K562 (cell line): ENCODE results near the gene UVRAG. TPM values are rescaled to one million over a fixed set of nuclear protein-coding genes. Genes with fewer than 3 reads are reported as not detected.
A peak's percentile ranks its signal among the peaks of the same experiment; 100 is the strongest.

Experiments used
- ATAC-seq: fragments of 200-7000 bp; cut with Tn5 transposase; 3 replicates; pipeline ENCODE4 v1.9.1; 2020; ENCODE audit warnings: moderate library complexity
- BruUV-seq: library from RNA; stranded (reverse); fragments of 400-500 nt; replicated peaks from 2 replicates; lab custom pipeline; 2021; lab: Mats Ljungman, UMichigan
- CTCF ChIA-PET: fragments of 300-600 bp; formaldehyde crosslinking; extraction: SDS; loops from one replicate; lab custom pipeline; 2021; ENCODE audit warnings: low intra/inter-chr PET ratio; lab: Yijun Ruan, JAX
- POLR2A ChIA-PET: fragments of 300-600, 350-650 bp; sonication (Branson Sonifier 250); formaldehyde crosslinking; extraction: SDS; loops from one replicate; lab custom pipeline; 2021; ENCODE audit warnings: antibody characterized with exemption, inconsistent platforms; lab: Yijun Ruan, JAX
- DNase-seq, 4 experiments: peaks; one replicate each; pipeline versions ENCODE4 v3.0.0 to v3.0.0-alpha.2; 2011 to 2018; ENCODE audit warnings: low spot score in 3 of 4, mixed read lengths in 3 of 4; ENCODE audit errors: extremely low read depth in 1 of 4
- FAIRE-seq: peaks from 2 replicates; lab custom pipeline; 2011; peaks lifted over from hg19 to GRCh38; lab: Jason Lieb, UNC
- H2AFZ ChIP-seq: 2 replicates; pipeline ENCODE4 v1.6.0; 2011; ENCODE audit warnings: low read depth, low read length, control low read depth, inconsistent platforms
- H3K27ac ChIP-seq: fragments of 200-600 bp; 3 replicates; pipeline ENCODE4 v1.8.0; 2011; ENCODE audit warnings: low read depth, mild to moderate bottlenecking, control low read depth, inconsistent platforms, low read length, moderate library complexity, mixed read lengths; ENCODE audit errors: extremely low read depth
- H3K27me3 ChIP-seq, 2 experiments: fragments of 300-600 bp in 1 of 2; 2 replicates in 1 of 2; 3 replicates in 1 of 2; pipeline versions ENCODE4 v1.6.0 to v1.8.0; 2011; ENCODE audit warnings: inconsistent platforms in 2 of 2, low read length in 2 of 2, mild to moderate bottlenecking in 1 of 2, mixed read lengths in 1 of 2, moderate library complexity in 1 of 2; ENCODE audit not compliant: control insufficient read depth in 2 of 2, insufficient read depth in 2 of 2
- H3K36me3 ChIP-seq: fragments of 300-600 bp; 3 replicates; pipeline ENCODE4 v1.8.0; 2011; ENCODE audit warnings: mild to moderate bottlenecking, low read length, inconsistent platforms; ENCODE audit not compliant: control insufficient read depth, insufficient read depth
- H3K4me1 ChIP-seq, 2 experiments: fragments of 200-600 bp in 1 of 2; replicated peaks in 1 of 2; 2 replicates in 1 of 2; 3 replicates in 1 of 2; pipeline versions ENCODE4 v1.5.1 to v1.8.0; 2011; ENCODE audit warnings: inconsistent platforms in 2 of 2, low read length in 2 of 2, mild to moderate bottlenecking in 1 of 2, mixed read lengths in 1 of 2, moderate library complexity in 1 of 2; ENCODE audit not compliant: control insufficient read depth in 2 of 2, insufficient read depth in 2 of 2
- H3K4me2 ChIP-seq: 2 replicates; pipeline ENCODE4 v1.6.1; 2011; ENCODE audit warnings: low read length, control low read depth, inconsistent platforms, mixed read lengths; ENCODE audit not compliant: insufficient read depth
- H3K4me3 ChIP-seq: fragments of 200-600 bp; sonication (generic), shearing (Covaris generic); 2 replicates; pipeline ENCODE4 v1.5.1; 2016; ENCODE audit warnings: control low read depth, inconsistent platforms
- H3K79me2 ChIP-seq: fragments of 200-600 bp; 3 replicates; pipeline ENCODE4 v1.8.0; 2011; ENCODE audit warnings: low read length, inconsistent platforms; ENCODE audit not compliant: control insufficient read depth, insufficient read depth
- H3K9ac ChIP-seq, 2 experiments: 2 replicates each; pipeline versions ENCODE4 v1.6.0 to v1.6.1; 2011; ENCODE audit warnings: low read depth in 2 of 2, low read length in 2 of 2, control low read depth in 1 of 2, inconsistent platforms in 1 of 2, mild to moderate bottlenecking in 1 of 2, mixed read lengths in 1 of 2; ENCODE audit not compliant: insufficient read depth in 1 of 2
- H3K9me1 ChIP-seq: one replicate; pipeline ENCODE4 v1.6.0; 2011; ENCODE audit warnings: inconsistent platforms, mild to moderate bottlenecking, low read length, moderate library complexity; ENCODE audit not compliant: control insufficient read depth, insufficient read depth
- H3K9me3 ChIP-seq: replicated peaks from 2 replicates; pipeline ENCODE4 v1.5.1; 2011; ENCODE audit warnings: low read depth, low read length, inconsistent platforms; ENCODE audit not compliant: control insufficient read depth, insufficient read depth
- H4K20me1 ChIP-seq: replicated peaks from 2 replicates; pipeline ENCODE4 v1.6.1; 2011; ENCODE audit warnings: low read length, inconsistent platforms, mixed read lengths; ENCODE audit not compliant: control insufficient read depth, insufficient read depth
- ARID1B ChIP-seq: fragments of 450-650 bp; IDR thresholded peaks from 2 replicates; pipeline ENCODE4 v1.6.1; 2016; ENCODE audit warnings: antibody characterized with exemption, mild to moderate bottlenecking, inconsistent platforms
- ARID4B ChIP-seq: sonication (generic); formaldehyde crosslinking; IDR thresholded peaks from 2 replicates; pipeline ENCODE4 v1.8.0; 2022; ENCODE audit warnings: mild to moderate bottlenecking, missing genetic modification reagents
- BHLHE40 ChIP-seq: IDR thresholded peaks from 2 replicates; pipeline ENCODE4 v1.6.1; 2011; ENCODE audit warnings: low read length, improper control_type of control experiment
- CEBPG ChIP-seq, 3 experiments: fragments of 200-800 bp in 1 of 3; sonication (Bioruptor generic) in 1 of 3; sonication (generic) in 1 of 3; formaldehyde crosslinking in 1 of 3; IDR thresholded peaks in 2 of 3; conservative IDR thresholded peaks in 1 of 3; 2 replicates each; pipeline versions ENCODE4 v1.6.1 to v1.8.0; 2016 to 2022; ENCODE audit warnings: missing compliant biosample characterization in 2 of 3, missing genetic modification characterization in 2 of 3, mild to moderate bottlenecking in 1 of 3, missing genetic modification reagents in 1 of 3
- ETV1 ChIP-seq: fragments of 450-650 bp; conservative IDR thresholded peaks from 2 replicates; pipeline ENCODE4 v1.6.1; 2016; ENCODE audit warnings: missing genetic modification characterization, control low read depth, low read depth, missing compliant biosample characterization
- JUN ChIP-seq, 2 experiments: sonication (generic) in 1 of 2; formaldehyde crosslinking in 1 of 2; IDR thresholded peaks; 2 replicates each; pipeline versions ENCODE4 v1.6.1 to v1.8.0; 2012 to 2022; ENCODE audit warnings: borderline replicate concordance in 2 of 2, mild to moderate bottlenecking in 2 of 2, improper control_type of control experiment in 1 of 2, low read depth in 1 of 2, low read length in 1 of 2, missing genetic modification reagents in 1 of 2
- RBM25 ChIP-seq: fragments of 200-400 bp; formaldehyde crosslinking; IDR thresholded peaks from 2 replicates; pipeline ENCODE4 v1.6.1; 2018; ENCODE audit warnings: low read length, low read depth, moderate library complexity; ENCODE audit not compliant: severe bottlenecking
- RCOR1 ChIP-seq, 2 experiments: IDR thresholded peaks; 2 replicates each; pipeline ENCODE4 v1.6.1; 2012; ENCODE audit warnings: low read depth in 2 of 2, low read length in 2 of 2, borderline replicate concordance in 1 of 2, improper control_type of control experiment in 1 of 2
- SMAD1 ChIP-seq: fragments of 150-350 bp; IDR thresholded peaks from 2 replicates; pipeline ENCODE4 v1.6.1; 2014; ENCODE audit warnings: low read length, low read depth; ENCODE audit not compliant: partially characterized antibody
- TAL1 ChIP-seq: fragments of 450-650 bp; IDR thresholded peaks from 2 replicates; pipeline ENCODE4 v1.6.1; 2016; ENCODE audit warnings: mild to moderate bottlenecking
- ZFX ChIP-seq: sonication (generic); formaldehyde crosslinking; IDR thresholded peaks from 2 replicates; pipeline ENCODE4 v1.8.0; 2022; ENCODE audit warnings: mild to moderate bottlenecking, missing genetic modification reagents, moderate library complexity
- ZNF282 ChIP-seq: sonication (generic); formaldehyde crosslinking; IDR thresholded peaks from 2 replicates; pipeline ENCODE4 v1.8.1; 2023; ENCODE audit warnings: missing genetic modification reagents
- ZNF384 ChIP-seq: IDR thresholded peaks from 2 replicates; pipeline ENCODE4 v1.6.1; 2012; ENCODE audit warnings: low read depth, low read length, improper control_type of control experiment
- WGBS: fragments of 100-300 bp; shearing (Covaris generic); methylation state at CpG from one replicate; pipeline ENCODE4 v1.1.6; 2016; ENCODE audit warnings: low coverage, mixed read lengths; ENCODE audit not compliant: insufficient coverage; ENCODE audit errors: missing lambda C conversion rate; 5-methylcytosine and 5-hydroxymethylcytosine counted together
- in situ Hi-C: fragments of 300-500 bp; cut with MboI; formaldehyde crosslinking; loops from 4 replicates; pipeline ENCODE4 v1.15.0; 2018; ENCODE audit warnings: inconsistent platforms, mixed read lengths
- intact Hi-C: fragments of 100-400 bp; cut with micrococcal nuclease; formaldehyde crosslinking; loops from 2 replicates; pipeline ENCODE4 v1.14.2; 2022
- polyA plus RNA-seq, 8 experiments: library from polyadenylated mRNA; depleted of rRNA in 4 of 8; stranded (reverse) in 5 of 8; unstranded in 3 of 8; fragments of >200 nt; fragmentation: Nextera tagmentation in 2 of 8; fragmentation: Illumina TruSeq in 1 of 8; extraction: Ambion mirVana in 2 of 8; extraction: Trizol in 1 of 8; gene quantifications; 2 replicates each; pipeline versions ENCODE4 v1.2.1 to v1.2.3, GENCODE V29; 2011 to 2014; ENCODE audit warnings: inconsistent platforms in 1 of 8, missing spikeins in 1 of 8
- total RNA-seq, 7 experiments: library from RNA; depleted of rRNA in 6 of 7; stranded (reverse); fragments of >200 nt in 6 of 7; fragmentation: Illumina TruSeq in 2 of 7; extraction: Trizol in 2 of 7; gene quantifications; 2 replicates each; pipeline versions ENCODE4 v1.2.1 to v1.2.3, GENCODE V29; 2011 to 2021; ENCODE audit warnings: low replicate concordance in 1 of 7
- TF ChIP-seq, protein P1 (sequence below): sonication (generic); formaldehyde crosslinking; IDR thresholded peaks from 2 replicates; pipeline ENCODE4 v1.8.1; 2023; ENCODE audit warnings: mild to moderate bottlenecking, missing genetic modification reagents

Gene UVRAG
- total and polyA plus RNA-seq, 9 of the 15 experiments (the other 6 are each of a cell fraction or from before 2014, with no cell fraction given), result 3.1 to 17.8 (median 12.4) TPM

DNA sequence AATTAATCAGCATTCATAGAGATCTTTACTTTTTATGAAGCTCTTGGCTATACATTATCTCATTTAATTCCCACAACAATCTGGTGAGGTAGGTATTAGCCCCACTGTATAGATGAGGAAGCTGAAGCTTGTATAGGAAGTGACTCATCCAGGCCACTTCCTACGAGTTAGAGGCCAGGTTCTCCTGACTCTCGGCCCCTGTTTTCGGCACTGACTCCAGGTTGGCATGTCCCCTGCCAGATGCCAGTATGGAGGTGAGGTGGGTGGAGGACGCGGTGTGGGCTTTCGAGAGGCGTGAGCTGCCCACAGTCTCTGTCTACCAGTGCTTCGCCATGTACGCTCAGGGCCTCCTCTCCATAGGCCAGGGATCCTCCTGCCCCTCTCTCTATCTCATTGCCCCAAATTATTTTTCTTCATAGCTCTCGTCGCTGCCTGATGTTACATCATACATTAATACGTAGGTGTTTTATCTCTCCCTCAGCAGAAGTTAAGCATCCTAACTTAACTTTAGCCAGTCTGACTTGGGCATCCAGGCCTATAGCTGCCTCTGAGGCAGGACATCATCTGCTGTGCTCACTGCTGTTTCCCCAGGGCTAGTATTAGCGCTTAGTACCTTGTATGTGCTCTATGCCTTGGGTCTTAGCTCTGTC lies 37.4 kb upstream of the UVRAG start:
- H4K20me1 ChIP-seq, result no peaks in the 10 kb centered on the region
- no peak overlapping the region; the same call in 1 of the 2 replicates for H2AFZ ChIP-seq
- no peak overlapping the region for H3K27ac ChIP-seq
- FAIRE-seq (no peak), ATAC-seq (peak; percentile 37; the same call in 1 of the 3 replicates), DNase-seq (peak in 1 of 4 experiments; percentile 21)
- H3K4me1 ChIP-seq, result peaks cover 10 to 15% of the 10 kb centered on the region in 2 experiments; a peak in 4 of 5 replicates
- H3K9ac ChIP-seq, result peak overlapping the region in 1 of 2 experiments; percentile 53; a peak in 2 of 4 replicates
- no peak overlapping the region for H3K4me3 ChIP-seq
- no peaks in the 10 kb centered on the region for H3K36me3 ChIP-seq
- POLR2A ChIA-PET, result interaction anchor here (1.6 kb wide), 1 partner anchor 13 kb away, joined by 6 read pairs; no protein-coding TSS in a partner anchor
- H3K79me2 ChIP-seq, result no peaks in the 10 kb centered on the region
- CTCF ChIA-PET, result no interaction called here
- no peaks in the 10 kb centered on the region for H3K27me3 ChIP-seq
- in situ Hi-C loops (no loop called here), intact Hi-C loops (no loop called here)
- no peaks in the 10 kb centered on the region for H3K9me1 ChIP-seq
- H3K4me2 ChIP-seq, result no peak overlapping the region
- no TSS peak for BruUV-seq
- H3K9me3 ChIP-seq, result no peaks in the 10 kb centered on the region
- 46% methylated on average over 13 of the region's 13 CpGs for WGBS
- TF ChIP-seq ZNF282 (CRISPR knock-in tag) (no peak), ARID4B (no peak), SMAD1 (no peak), ZFX (CRISPR knock-in tag) (no peak), ZNF384 (no peak), ARID1B (peak; percentile 15; the same call in 1 of the 2 replicates), JUN (IDR thresholded peaks at IDR 0.05; ENCODE audit: borderline replicate concordance, low read depth, low read length) (0 out of 2 replicates have a peak, but pooled peaks have one; percentile 36), JUN (CRISPR knock-in tag; IDR thresholded peaks at IDR 0.05; ENCODE audit: borderline replicate concordance) (no peak), ETV1 (peak; percentile 59), BHLHE40 (no peak), RBM25 (no peak), RCOR1 (IDR thresholded peaks at IDR 0.05; ENCODE audit: borderline replicate concordance in 1 of 2, low read depth in 2 of 2, low read length in 2 of 2) (0 out of 4 replicates have a peak, but pooled peaks of 1 of the 2 experiments have one; percentile 8), TAL1 (no peak), CEBPG (CRISPR knock-in tag; IDR thresholded peaks at IDR 0.05) (peak; percentile 59), CEBPG (tag; conservative IDR thresholded peaks at IDR 0.05 in 1 of 2, IDR thresholded peaks at IDR 0.05 in 1 of 2) (peak in 1 of 2 experiments; percentile 72; a peak in 2 of 4 replicates)
- TF ChIP-seq, protein P1, sequence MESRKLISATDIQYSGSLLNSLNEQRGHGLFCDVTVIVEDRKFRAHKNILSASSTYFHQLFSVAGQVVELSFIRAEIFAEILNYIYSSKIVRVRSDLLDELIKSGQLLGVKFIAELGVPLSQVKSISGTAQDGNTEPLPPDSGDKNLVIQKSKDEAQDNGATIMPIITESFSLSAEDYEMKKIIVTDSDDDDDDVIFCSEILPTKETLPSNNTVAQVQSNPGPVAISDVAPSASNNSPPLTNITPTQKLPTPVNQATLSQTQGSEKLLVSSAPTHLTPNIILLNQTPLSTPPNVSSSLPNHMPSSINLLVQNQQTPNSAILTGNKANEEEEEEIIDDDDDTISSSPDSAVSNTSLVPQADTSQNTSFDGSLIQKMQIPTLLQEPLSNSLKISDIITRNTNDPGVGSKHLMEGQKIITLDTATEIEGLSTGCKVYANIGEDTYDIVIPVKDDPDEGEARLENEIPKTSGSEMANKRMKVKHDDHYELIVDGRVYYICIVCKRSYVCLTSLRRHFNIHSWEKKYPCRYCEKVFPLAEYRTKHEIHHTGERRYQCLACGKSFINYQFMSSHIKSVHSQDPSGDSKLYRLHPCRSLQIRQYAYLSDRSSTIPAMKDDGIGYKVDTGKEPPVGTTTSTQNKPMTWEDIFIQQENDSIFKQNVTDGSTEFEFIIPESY (CRISPR knock-in tag), result no peak
